Measurements from ENCODE around the gene CHRNE.
"Not testable (repeated sequence)": the region's sequence is repeated elsewhere in the genome, so short reads cannot be mapped to it uniquely, and the experiment has no call there.

The CHRNE gene

GRCh38 chr17:4939796-4940554 is 37.1 kb upstream of the CHRNE start, which contains the start of the genes RNF167 and SLC25A11:
TSS of gene RNF167 (plus strand) at chr17:4940268. CDS start at chr17:4940910, 642 bp downstream.
TSS of gene SLC25A11 (minus strand) at chr17:4940046. CDS start at chr17:4939910, 136 bp downstream.
- DNase-seq (ENCODE audit: low read depth), result peak; percentile 79

- no peak for DNase-seq (ENCODE audit: low read depth)
These were observed 36.6 kb upstream of the CHRNE start for GRCh38 chr17:4939546-4939795.

GRCh38 chr17:4938688-4939545 is 36.0 kb upstream of the CHRNE start:
- DNase-seq (ENCODE audit: low read depth), result no peak

- DNase-seq (ENCODE audit: low read depth), result no peak
These were observed 35.2 kb upstream of the CHRNE start for GRCh38 chr17:4938069-4938491.

GRCh38 chr17:4937553-4937952 is 34.7 kb upstream of the CHRNE start:
- DNase-seq (ENCODE audit: low read depth), result no peak

- no peak for DNase-seq (ENCODE audit: low read depth)
These were observed 33.5 kb upstream of the CHRNE start for GRCh38 chr17:4936436-4936835.

- DNase-seq (ENCODE audit: low read depth), result no peak
These were observed 32.8 kb upstream of the CHRNE start for GRCh38 chr17:4935650-4936049.

GRCh38 chr17:4934173-4934979 is 31.5 kb upstream of the CHRNE start:
- no peak for DNase-seq (ENCODE audit: low read depth)

- no peak for DNase-seq (ENCODE audit: low read depth)
These were observed 30.7 kb upstream of the CHRNE start for GRCh38 chr17:4933646-4934045.

GRCh38 chr17:4932756-4933155 is 29.9 kb upstream of the CHRNE start:
- no peak for DNase-seq (ENCODE audit: low read depth)

GRCh38 chr17:4931963-4932362 is 29.1 kb upstream of the CHRNE start, which contains the start of gene GP1BA:
TSS of gene GP1BA (plus strand) at chr17:4932277. CDS start at chr17:4932605, 328 bp downstream.
- DNase-seq (ENCODE audit: low read depth), result no peak

- no peak for DNase-seq (ENCODE audit: low read depth)
These were observed 26.0 kb upstream of the CHRNE start for GRCh38 chr17:4928881-4929280.

- DNase-seq (ENCODE audit: low read depth), result not testable (repeated sequence)
These were observed 23.9 kb upstream of the CHRNE start for GRCh38 chr17:4926577-4927335.

GRCh38 chr17:4921320-4921719 is 18.4 kb upstream of the CHRNE start:
- no peak for DNase-seq (ENCODE audit: low read depth)

- DNase-seq (ENCODE audit: low read depth), result no peak
These were observed 17.6 kb upstream of the CHRNE start for GRCh38 chr17:4920351-4921048.

- DNase-seq (ENCODE audit: low read depth), result no peak
These were observed 16.7 kb upstream of the CHRNE start for GRCh38 chr17:4919511-4920047.

GRCh38 chr17:4914551-4914950 is 11.7 kb upstream of the CHRNE start:
- not testable (repeated sequence) for DNase-seq (ENCODE audit: low read depth)

- DNase-seq (ENCODE audit: low read depth), result no peak
These were observed 11.1 kb upstream of the CHRNE start for GRCh38 chr17:4913994-4914393.

- peak; percentile 37 for DNase-seq (ENCODE audit: low read depth)
These were observed 6.0 kb upstream of the CHRNE start for GRCh38 chr17:4908711-4909496.

- no peak for DNase-seq (ENCODE audit: low read depth)
These were observed 5.4 kb upstream of the CHRNE start for GRCh38 chr17:4908301-4908700.

All from stimulated activated CD8-positive, alpha-beta memory T cell treated with anti-CD3 and anti-CD28 coated beads, Interleukin-7, amount 100 ng/mL, for 24 hours (primary cell).